Posterior cingulate gyrus (tissue), 11 donors: ENCODE results near the gene TSPAN5.
A peak's percentile ranks its signal among the peaks of the same experiment; 100 is the strongest.

Source experiments
- DNase-seq, 10 donors: peaks; one replicate each; pipeline versions ENCODE4 v3.0.0 to v3.0.0-alpha.2; 2020 to 2021; ENCODE audit warnings: mixed read lengths in 3 of 10
- intact Hi-C: fragments of 100-400 bp; cut with DNase I; formaldehyde crosslinking; loops from one replicate; pipeline ENCODE4 v1.15.1; 2023

Gene TSPAN5

GRCh38 chr4:98653890-98654867 lies 4.2 kb downstream of the TSPAN5 start:
- intact Hi-C loops = no loop called here
- DNase-seq = no peak

- intact Hi-C loops = no loop called here
- DNase-seq = no peak
Measured at GRCh38 chr4:98652996-98653395, 5.4 kb downstream of the TSPAN5 start.

- peak in 6 of 10 donors; percentile 46 to 93 (median 72) for DNase-seq
- intact Hi-C loops = no loop called here
Measured at GRCh38 chr4:98648602-98649001, 9.8 kb downstream of the TSPAN5 start.

GRCh38 chr4:98646422-98646821 lies 12.0 kb downstream of the TSPAN5 start:
- intact Hi-C loops = no loop called here
- DNase-seq = no peak

- no peak for DNase-seq
- intact Hi-C loops = no loop called here
Measured at GRCh38 chr4:98645527-98645926, 12.9 kb downstream of the TSPAN5 start.

GRCh38 chr4:98643755-98644154 lies 14.7 kb downstream of the TSPAN5 start:
- intact Hi-C loops = no loop called here

GRCh38 chr4:98642991-98643426 lies 15.4 kb downstream of the TSPAN5 start:
- intact Hi-C loops = no loop called here
- DNase-seq = no peak

More at GRCh38 chr4:98643755-98644154, 14.7 kb downstream of the TSPAN5 start:
- no peak for DNase-seq

- intact Hi-C loops = no loop called here
- no peak for DNase-seq
Measured at GRCh38 chr4:98641906-98642668, 16.3 kb downstream of the TSPAN5 start.

GRCh38 chr4:98641376-98641775 lies 17.0 kb downstream of the TSPAN5 start:
- intact Hi-C loops = no loop called here
- DNase-seq = no peak

GRCh38 chr4:98639523-98639922 lies 18.9 kb downstream of the TSPAN5 start:
- no peak for DNase-seq
- intact Hi-C loops = no loop called here

- intact Hi-C loops = no loop called here
- DNase-seq = no peak
Measured at GRCh38 chr4:98639108-98639507, 19.3 kb downstream of the TSPAN5 start.

GRCh38 chr4:98638661-98639060 lies 19.8 kb downstream of the TSPAN5 start:
- intact Hi-C loops = no loop called here
- DNase-seq = peak in 1 of 10 donors; percentile 82

GRCh38 chr4:98634061-98634460 lies 24.4 kb downstream of the TSPAN5 start:
- intact Hi-C loops = loop anchor here (5.0 kb wide), 1 partner anchor 152 kb away; no protein-coding TSS in a partner anchor
- no peak for DNase-seq

GRCh38 chr4:98633159-98633558 lies 25.3 kb downstream of the TSPAN5 start:
- intact Hi-C loops = loop anchor here (5.0 kb wide), 1 partner anchor 151 kb away; no protein-coding TSS in a partner anchor
- DNase-seq = no peak

- intact Hi-C loops = loop anchor here (5.0 kb wide), 1 partner anchor 150 kb away; no protein-coding TSS in a partner anchor
Measured at GRCh38 chr4:98632258-98632657, 26.2 kb downstream of the TSPAN5 start.

GRCh38 chr4:98631506-98631905 lies 26.9 kb downstream of the TSPAN5 start:
- peak in 1 of 10 donors; percentile 48 for DNase-seq
- intact Hi-C loops = loop anchor here (5.0 kb wide), 1 partner anchor 149 kb away; no protein-coding TSS in a partner anchor

More at GRCh38 chr4:98632258-98632657, 26.2 kb downstream of the TSPAN5 start:
- no peak for DNase-seq

GRCh38 chr4:98630737-98631454 lies 27.5 kb downstream of the TSPAN5 start:
- peak in 3 of 10 donors; percentile 14 to 84 (median 44) for DNase-seq
- intact Hi-C loops = loop anchor here (5.0 kb wide), 1 partner anchor 149 kb away; no protein-coding TSS in a partner anchor

GRCh38 chr4:98627531-98628257 lies 30.7 kb downstream of the TSPAN5 start:
- no peak for DNase-seq
- intact Hi-C loops = no loop called here

- intact Hi-C loops = no loop called here
Measured at GRCh38 chr4:98626350-98626749, 32.1 kb downstream of the TSPAN5 start.

More at GRCh38 chr4:98626350-98626749, 32.1 kb downstream of the TSPAN5 start:
- peak in 3 of 10 donors; percentile 35 to 82 (median 77) for DNase-seq
